H1 (cell line): ENCODE measurements around the gene FIS1. TPM values are rescaled to one million over a fixed set of nuclear protein-coding genes. Genes with fewer than 3 reads are reported as not detected.

ENCODE experiments used
- CTCF ChIA-PET: fragments of 300-600 bp; sonication (Branson Sonifier 250); formaldehyde crosslinking; loops from one replicate; lab custom pipeline; 2021; ENCODE audit not compliant: partially characterized antibody; lab: Charles Lee
- POLR2A ChIA-PET: fragments of 300-600 bp; sonication (Branson Sonifier 250); formaldehyde crosslinking; loops from one replicate; lab custom pipeline; 2021; ENCODE audit warnings: inconsistent platforms; ENCODE audit not compliant: partially characterized antibody; lab: Charles Lee
- DNase-seq, 2 experiments: peaks; one replicate each; pipeline versions ENCODE4 v3.0.0 to v3.0.0-alpha.2; 2010 to 2022; ENCODE audit warnings: low spot score in 2 of 2, low read depth in 1 of 2, mixed read lengths in 1 of 2
- FAIRE-seq: peaks from 2 replicates; lab custom pipeline; 2011; peaks lifted over from hg19 to GRCh38; lab: Jason Lieb, UNC
- H2AFZ ChIP-seq: 2 replicates; pipeline ENCODE4 v1.8.1; 2012; ENCODE audit warnings: low read length, inconsistent platforms
- H2AK5ac ChIP-seq: 2 replicates; pipeline ENCODE4 v1.6.1; 2013; ENCODE audit warnings: low read depth, low read length
- H2BK120ac ChIP-seq: replicated peaks from 2 replicates; pipeline ENCODE3; 2013; ENCODE audit warnings: low read depth, low read length, inconsistent platforms
- H2BK12ac ChIP-seq: 2 replicates; pipeline ENCODE4 v1.6.1; 2013; ENCODE audit warnings: low read depth, low read length
- H2BK15ac ChIP-seq: 2 replicates; pipeline ENCODE4 v1.6.1; 2013; ENCODE audit warnings: low read length
- H2BK20ac ChIP-seq: 2 replicates; pipeline ENCODE4 v1.6.1; 2013; ENCODE audit warnings: low read length
- H2BK5ac ChIP-seq: 2 replicates; pipeline ENCODE4 v1.6.1; 2013; ENCODE audit warnings: low read depth, low read length
- H3K14ac ChIP-seq: 2 replicates; pipeline ENCODE4 v1.6.1; 2013; ENCODE audit warnings: inconsistent platforms; ENCODE audit not compliant: insufficient read length
- H3K18ac ChIP-seq: 2 replicates; pipeline ENCODE4 v1.6.1; 2013; ENCODE audit warnings: low read length; ENCODE audit errors: extremely low read depth
- H3K23ac ChIP-seq: 2 replicates; pipeline ENCODE4 v1.6.1; 2013; ENCODE audit warnings: inconsistent platforms; ENCODE audit not compliant: insufficient read length
- H3K23me2 ChIP-seq: 2 replicates; pipeline ENCODE4 v1.6.1; 2013; ENCODE audit warnings: low read depth, low read length
- H3K27ac ChIP-seq: 2 replicates; pipeline ENCODE4 v1.6.1; 2011; ENCODE audit warnings: low read depth, low read length, inconsistent platforms
- H3K27me3 ChIP-seq, 4 experiments: replicated peaks in 1 of 4; 1 replicate in 1 of 4; 2 replicates in 3 of 4; pipeline versions ENCODE4 v1.6.1 to v1.8.1; 2011 to 2013; ENCODE audit warnings: low read length in 3 of 4, mild to moderate bottlenecking in 3 of 4, inconsistent platforms in 2 of 4, mixed read lengths in 2 of 4, moderate library complexity in 1 of 4; ENCODE audit not compliant: control insufficient read depth in 3 of 4, insufficient read depth in 3 of 4; ENCODE audit errors: extremely low read depth in 1 of 4
- H3K36me3 ChIP-seq, 4 experiments: 2 replicates each; pipeline versions ENCODE4 v1.6.1 to v1.8.1; 2011 to 2013; ENCODE audit warnings: mild to moderate bottlenecking in 4 of 4, low read length in 3 of 4, moderate library complexity in 2 of 4, control low read depth in 1 of 4, inconsistent platforms in 1 of 4; ENCODE audit not compliant: insufficient read depth in 4 of 4, control insufficient read depth in 2 of 4
- H3K4ac ChIP-seq: replicated peaks from 2 replicates; pipeline ENCODE3; 2013; ENCODE audit warnings: low read length, low read depth, mixed read lengths, inconsistent platforms; ENCODE audit not compliant: insufficient read length
- H3K4me1 ChIP-seq, 4 experiments: replicated peaks in 1 of 4; 1 replicate in 1 of 4; 2 replicates in 3 of 4; pipeline versions ENCODE4 v1.6.1 to v1.8.1; 2011 to 2013; ENCODE audit warnings: low read length in 3 of 4, inconsistent platforms in 2 of 4, mixed read lengths in 1 of 4; ENCODE audit not compliant: insufficient read depth in 4 of 4, control insufficient read depth in 3 of 4
- H3K4me2 ChIP-seq, 2 experiments: 2 replicates each; pipeline versions ENCODE4 v1.6.1 to v1.8.1; 2011 to 2013; ENCODE audit warnings: low read depth in 2 of 2, low read length in 2 of 2, control low read depth in 1 of 2, inconsistent platforms in 1 of 2, mild to moderate bottlenecking in 1 of 2; ENCODE audit not compliant: insufficient read depth in 1 of 2
- H3K4me3 ChIP-seq, 4 experiments: fragments of 200-600, 300-600 bp in 1 of 4; sonication (generic), shearing (Covaris generic), sonication (Bioruptor Twin) in 1 of 4; 2 replicates each; pipeline versions ENCODE4 v1.5.1 to v1.8.1; 2011 to 2016; ENCODE audit warnings: low read length in 4 of 4, low read depth in 3 of 4, control low read depth in 2 of 4, inconsistent platforms in 2 of 4, mild to moderate bottlenecking in 2 of 4, mixed read lengths in 1 of 4, moderate library complexity in 1 of 4; ENCODE audit not compliant: insufficient read depth in 2 of 4; ENCODE audit errors: extremely low read depth in 1 of 4
- H3K56ac ChIP-seq: replicated peaks from 2 replicates; pipeline ENCODE3; 2013; ENCODE audit warnings: low read depth, mild to moderate bottlenecking, mixed read lengths, low read length, inconsistent platforms; ENCODE audit not compliant: insufficient read length
- H3K79me1 ChIP-seq: 2 replicates; pipeline ENCODE4 v1.6.1; 2013; ENCODE audit warnings: low read depth, low read length, control low read depth
- H3K79me2 ChIP-seq, 2 experiments: 2 replicates each; pipeline versions ENCODE4 v1.6.1 to v1.8.1; 2012 to 2013; ENCODE audit warnings: low read length in 2 of 2, mild to moderate bottlenecking in 2 of 2, inconsistent platforms in 1 of 2; ENCODE audit not compliant: insufficient read depth in 2 of 2, control insufficient read depth in 1 of 2
- H3K9ac ChIP-seq, 4 experiments: replicated peaks in 1 of 4; 1 replicate in 1 of 4; 2 replicates in 3 of 4; pipeline versions ENCODE4 v1.6.1 to v1.8.1; 2011 to 2013; ENCODE audit warnings: low read depth in 3 of 4, low read length in 3 of 4, control low read depth in 2 of 4, mild to moderate bottlenecking in 2 of 4, moderate library complexity in 2 of 4, inconsistent platforms in 1 of 4; ENCODE audit errors: extremely low read depth in 1 of 4
- H3K9me3 ChIP-seq, 2 experiments: 2 replicates each; pipeline versions ENCODE4 v1.6.1 to v1.8.1; 2012 to 2013; ENCODE audit warnings: mild to moderate bottlenecking in 2 of 2, moderate library complexity in 2 of 2, control low read depth in 1 of 2, inconsistent platforms in 1 of 2, low read depth in 1 of 2, low read length in 1 of 2, mixed read lengths in 1 of 2; ENCODE audit not compliant: insufficient read depth in 2 of 2
- H4K20me1 ChIP-seq, 2 experiments: replicated peaks in 1 of 2; 2 replicates each; pipeline versions ENCODE3 to v1.8.1; 2011 to 2013; ENCODE audit warnings: inconsistent platforms in 2 of 2, low read length in 2 of 2, mild to moderate bottlenecking in 1 of 2; ENCODE audit not compliant: insufficient read depth in 2 of 2, control insufficient read depth in 1 of 2
- H4K5ac ChIP-seq: 2 replicates; pipeline ENCODE4 v1.6.1; 2013; ENCODE audit warnings: low read length, low read depth, mixed read lengths, inconsistent platforms; ENCODE audit not compliant: insufficient read length
- H4K8ac ChIP-seq: 2 replicates; pipeline ENCODE4 v1.8.0; 2013; ENCODE audit warnings: mild to moderate bottlenecking, moderate library complexity, low read length, inconsistent platforms; ENCODE audit not compliant: insufficient read depth; ENCODE audit errors: extremely low read depth
- H4K91ac ChIP-seq: replicated peaks from 2 replicates; pipeline ENCODE3; 2013; ENCODE audit warnings: low read length, mixed read lengths, inconsistent platforms; ENCODE audit not compliant: insufficient read length
- KDM5A ChIP-seq: fragments of 200-600 bp; IDR thresholded peaks from 2 replicates; pipeline ENCODE4 v1.7.1; 2012; ENCODE audit warnings: mild to moderate bottlenecking, low read length, inconsistent platforms, mixed read lengths
- PHF8 ChIP-seq: fragments of 200-600 bp; sonication (generic); conservative IDR thresholded peaks from 2 replicates; pipeline ENCODE4 v1.7.1; 2012; ENCODE audit warnings: low read depth, mild to moderate bottlenecking, inconsistent platforms, low read length, moderate library complexity
- POLR2AphosphoS5 ChIP-seq: IDR thresholded peaks from 2 replicates; pipeline ENCODE4 v1.6.1; 2011; ENCODE audit warnings: low read depth, low read length
- POU5F1 ChIP-seq: IDR thresholded peaks from 2 replicates; pipeline ENCODE4 v1.6.1; 2011; ENCODE audit warnings: low read depth, mild to moderate bottlenecking, low read length, moderate library complexity
- RAD21 ChIP-seq, 2 experiments: IDR thresholded peaks in 1 of 2; conservative IDR thresholded peaks in 1 of 2; 2 replicates each; pipeline ENCODE4 v1.6.1; 2011; ENCODE audit warnings: low read depth in 2 of 2, low read length in 2 of 2, improper control_type of control experiment in 1 of 2, inconsistent platforms in 1 of 2, mild to moderate bottlenecking in 1 of 2, moderate library complexity in 1 of 2
- RXRA ChIP-seq: IDR thresholded peaks from 2 replicates; pipeline ENCODE4 v1.6.1; 2011; ENCODE audit warnings: low read depth, mild to moderate bottlenecking, low read length, moderate library complexity; ENCODE audit not compliant: insufficient read depth
- TCF12 ChIP-seq: IDR thresholded peaks from 2 replicates; pipeline ENCODE4 v1.6.1; 2011; ENCODE audit warnings: low read depth, mild to moderate bottlenecking, low read length
- ZNF274 ChIP-seq: IDR thresholded peaks from 2 replicates; pipeline ENCODE4 v1.7.0; 2012; ENCODE audit warnings: low read length, borderline replicate concordance; ENCODE audit errors: extremely low read depth
- WGBS, 2 experiments: shearing (Covaris generic) in 1 of 2; methylation state at CpG; one replicate each; pipeline versions ENCODE4 v1.1.6 to v1.1.7; 2013 to 2015; ENCODE audit warnings: low lambda C conversion rate in 2 of 2, mixed read lengths in 2 of 2, inconsistent platforms in 1 of 2, low coverage in 1 of 2, missing lambda C conversion rate in 1 of 2; ENCODE audit not compliant: insufficient replicate concordance in 2 of 2, insufficient coverage in 1 of 2, insufficient read length in 1 of 2; ENCODE audit errors: extremely low coverage in 1 of 2, missing lambda C conversion rate in 1 of 2; 5-methylcytosine and 5-hydroxymethylcytosine counted together
- polyA plus RNA-seq, 7 experiments: library from polyadenylated mRNA; depleted of rRNA in 3 of 7; stranded (reverse) in 5 of 7; unstranded in 2 of 7; fragments of >200 nt in 5 of 7; fragments of 200-250 nt in 2 of 7; gene quantifications; 1 replicate in 5 of 7; 2 replicates in 1 of 7; 4 replicates in 1 of 7; pipeline versions ENCODE4 v1.2.1 to v1.2.3, GENCODE V29; 2011 to 2013; ENCODE audit warnings: missing spikeins in 2 of 7, mixed read lengths in 2 of 7
- total RNA-seq: library from RNA; stranded (reverse); fragmentation: NEBNext Ultra II Directional; extraction: Animal tissue kit (Norgen Biotek cat#: 25700); gene quantifications from 2 replicates; pipeline ENCODE4 v1.2.1, GENCODE V29; 2021

The FIS1 gene
- total and polyA plus RNA-seq, 2 of the 8 experiments (the other 6 are each of a cell fraction or from before 2014, with no cell fraction given), result 128 to 195 TPM

DNA sequence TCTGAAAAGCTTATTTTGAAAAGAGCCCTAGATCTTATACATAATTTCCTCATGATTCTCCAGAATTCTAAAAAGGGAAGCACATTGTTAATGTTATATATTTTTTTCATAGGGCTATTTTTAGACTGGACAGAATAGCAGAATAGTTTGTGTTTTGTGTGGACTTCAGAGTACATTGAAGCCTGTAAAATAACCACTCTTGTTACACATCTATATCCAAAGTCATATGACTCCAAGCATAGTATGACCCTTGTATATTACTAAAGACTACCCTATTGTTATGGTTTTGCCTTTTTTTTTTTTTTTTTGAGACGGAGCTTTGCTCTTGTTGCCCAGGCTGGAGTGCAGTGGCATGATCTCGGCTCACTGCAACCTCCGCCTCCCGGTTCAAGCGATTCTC is 26.1 kb upstream of the FIS1 start:
- ChIA-PET POLR2A (interaction anchor here (0.7 to 1.5 kb wide), 3 partner anchors 11 to 17 kb away, joined by 3 to 4 read pairs (median 3); no protein-coding TSS in a partner anchor), CTCF (interaction anchor here (0.6 to 1.4 kb wide), 3 partner anchors 12 to 212 kb away, joined by 4 to 5 read pairs (median 4); partner anchors contain the start of gene FIS1)
- no peak overlapping the region for H4K91ac ChIP-seq
- H2BK5ac ChIP-seq, result no peak overlapping the region
- no peaks in the 10 kb centered on the region; the same call in 1 of the 2 replicates for H3K23me2 ChIP-seq
- H2BK12ac ChIP-seq, result no peak overlapping the region
- WGBS, 2 experiments, result 97% methylated on average over 4 of the region's 5 CpGs; no CpG with 5 or more reads in 1 of the 2 experiments
- H4K8ac ChIP-seq, result no peak overlapping the region
- no peaks in the 10 kb centered on the region for H3K9me3 ChIP-seq
- no peak overlapping the region for H2AK5ac ChIP-seq
- H2BK20ac ChIP-seq, result no peak overlapping the region
- H3K36me3 ChIP-seq, result peaks cover 0 to 5% (median 0%) of the 10 kb centered on the region in 4 experiments; a peak in 2 of 8 replicates
- H4K5ac ChIP-seq, result no peak overlapping the region
- no peak overlapping the region for H3K56ac ChIP-seq
- H3K4me1 ChIP-seq, result peaks cover 0 to 10% (median 6%) of the 10 kb centered on the region in 4 experiments; a peak in 3 of 7 replicates
- H3K79me2 ChIP-seq, result no peaks in the 10 kb centered on the region
- no peak overlapping the region for H3K27ac ChIP-seq
- H2BK15ac ChIP-seq, result no peak overlapping the region
- no peak overlapping the region for H2AFZ ChIP-seq
- TF ChIP-seq PHF8 (no peak), KDM5A (no peak), POU5F1 (no peak), RAD21 (IDR thresholded peaks at IDR 0.05 in 1 of 2, conservative IDR thresholded peaks at IDR 0.05 in 1 of 2; ENCODE audit: low read depth in 2 of 2, low read length in 2 of 2) (no peak), POLR2AphosphoS5 (no peak), TCF12 (no peak), RXRA (no peak), ZNF274 (no peak)
- H3K4me3 ChIP-seq, result no peak overlapping the region
- H3K79me1 ChIP-seq, result no peaks in the 10 kb centered on the region
- H3K18ac ChIP-seq, result no peak overlapping the region
- no peak overlapping the region for H3K14ac ChIP-seq
- no peak overlapping the region for H3K4ac ChIP-seq
- H2BK120ac ChIP-seq, result no peak overlapping the region
- peaks cover 0 to 2% of the 10 kb centered on the region in 2 experiments for H4K20me1 ChIP-seq
- no peak overlapping the region for H3K4me2 ChIP-seq
- no peak for FAIRE-seq
- DNase-seq, result no peak
- no peaks in the 10 kb centered on the region for H3K27me3 ChIP-seq
- no peak overlapping the region for H3K23ac ChIP-seq
- no peak overlapping the region for H3K9ac ChIP-seq
